ENCODE results near the gene SENP6.
"Not testable (repeated sequence)": the region's sequence is repeated elsewhere in the genome, so short reads cannot be mapped to it uniquely, and the experiment has no call there.

The SENP6 gene

DNA sequence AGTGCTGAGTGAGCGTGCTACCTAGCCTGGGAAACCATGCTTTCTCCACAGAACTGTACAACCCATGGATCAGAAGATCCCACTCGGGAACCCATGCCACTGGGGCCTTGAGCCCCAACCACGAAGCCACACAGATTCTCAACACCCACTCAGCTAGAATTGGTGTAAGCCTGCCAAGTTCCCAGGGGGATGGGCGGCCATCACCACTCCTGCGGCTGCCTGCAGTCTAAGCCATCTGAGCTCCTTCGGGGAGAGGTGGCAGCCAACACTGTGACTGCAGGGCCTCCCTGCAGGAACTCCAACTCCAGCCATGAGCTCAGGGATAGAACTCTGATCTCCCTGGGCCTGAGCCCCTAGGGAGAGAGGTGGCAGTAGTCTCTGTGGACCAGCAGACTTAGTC, 33.6 kb upstream of the SENP6 start:
- no peaks in the 10 kb centered on the region for H3K27me3 ChIP-seq
- DNase-seq: no peak
- TF ChIP-seq, protein P1, sequence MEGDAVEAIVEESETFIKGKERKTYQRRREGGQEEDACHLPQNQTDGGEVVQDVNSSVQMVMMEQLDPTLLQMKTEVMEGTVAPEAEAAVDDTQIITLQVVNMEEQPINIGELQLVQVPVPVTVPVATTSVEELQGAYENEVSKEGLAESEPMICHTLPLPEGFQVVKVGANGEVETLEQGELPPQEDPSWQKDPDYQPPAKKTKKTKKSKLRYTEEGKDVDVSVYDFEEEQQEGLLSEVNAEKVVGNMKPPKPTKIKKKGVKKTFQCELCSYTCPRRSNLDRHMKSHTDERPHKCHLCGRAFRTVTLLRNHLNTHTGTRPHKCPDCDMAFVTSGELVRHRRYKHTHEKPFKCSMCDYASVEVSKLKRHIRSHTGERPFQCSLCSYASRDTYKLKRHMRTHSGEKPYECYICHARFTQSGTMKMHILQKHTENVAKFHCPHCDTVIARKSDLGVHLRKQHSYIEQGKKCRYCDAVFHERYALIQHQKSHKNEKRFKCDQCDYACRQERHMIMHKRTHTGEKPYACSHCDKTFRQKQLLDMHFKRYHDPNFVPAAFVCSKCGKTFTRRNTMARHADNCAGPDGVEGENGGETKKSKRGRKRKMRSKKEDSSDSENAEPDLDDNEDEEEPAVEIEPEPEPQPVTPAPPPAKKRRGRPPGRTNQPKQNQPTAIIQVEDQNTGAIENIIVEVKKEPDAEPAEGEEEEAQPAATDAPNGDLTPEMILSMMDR (IDR thresholded peaks at IDR 0.05; ENCODE audit: low read depth, low read length): no peak
- no peak overlapping the region for H3K4me3 ChIP-seq (ENCODE audit: low read depth, low read length)
- H3K9me3 ChIP-seq: 0 out of 2 replicates have a peak, but pooled peaks cover 3% of the 10 kb centered on the region
- no peaks in the 10 kb centered on the region for H3K4me1 ChIP-seq
- H3K36me3 ChIP-seq: no peaks in the 10 kb centered on the region

DNA sequence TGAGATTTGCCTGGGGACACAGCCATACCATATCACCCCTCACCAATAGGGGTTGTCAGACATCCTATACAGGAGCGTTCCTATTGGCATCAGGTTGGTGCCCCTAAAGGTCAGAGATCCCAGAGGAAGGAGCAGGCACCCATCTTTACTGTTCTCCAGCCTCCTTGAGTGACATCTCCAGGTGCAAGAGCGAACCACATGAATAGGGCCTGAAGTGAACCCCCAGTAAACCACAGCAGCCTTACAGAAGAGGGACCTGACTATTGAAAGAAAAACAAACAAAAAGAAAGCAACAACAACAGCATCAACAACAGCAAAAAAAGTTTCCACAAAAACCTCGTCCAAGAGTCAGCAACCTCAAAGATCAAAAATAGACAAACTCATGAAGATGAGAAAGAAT, 32.7 kb upstream of the SENP6 start:
- TF ChIP-seq, protein P1 (IDR thresholded peaks at IDR 0.05; ENCODE audit: low read depth, low read length): no peak
- no peak overlapping the region for H3K4me3 ChIP-seq (ENCODE audit: low read depth, low read length)
- 0 out of 2 replicates have a peak, but pooled peaks cover 3% of the 10 kb centered on the region for H3K9me3 ChIP-seq
- no peaks in the 10 kb centered on the region for H3K27me3 ChIP-seq
- H3K4me1 ChIP-seq: no peaks in the 10 kb centered on the region
- no peak for DNase-seq
- H3K36me3 ChIP-seq: no peaks in the 10 kb centered on the region

DNA sequence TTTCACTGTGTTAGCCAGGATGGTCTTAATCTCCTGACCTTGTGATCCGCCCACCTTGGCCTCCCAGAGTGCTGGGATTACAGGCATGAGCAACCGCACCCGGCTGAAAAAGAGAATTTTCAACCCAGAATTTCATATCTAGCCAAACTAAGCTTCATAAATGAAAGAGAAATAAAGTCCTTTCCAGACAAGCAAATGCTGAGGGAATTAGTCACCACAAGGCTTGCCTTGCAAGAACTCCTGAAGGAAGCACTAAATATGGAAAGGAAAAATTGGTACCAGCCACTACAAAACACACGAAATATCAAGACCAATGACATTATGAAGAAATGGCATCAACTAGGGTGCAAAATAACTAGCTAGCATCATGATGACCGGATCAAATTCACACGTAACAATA, 31.0 kb upstream of the SENP6 start:
- not testable (repeated sequence) for DNase-seq, H3K36me3 ChIP-seq

DNA sequence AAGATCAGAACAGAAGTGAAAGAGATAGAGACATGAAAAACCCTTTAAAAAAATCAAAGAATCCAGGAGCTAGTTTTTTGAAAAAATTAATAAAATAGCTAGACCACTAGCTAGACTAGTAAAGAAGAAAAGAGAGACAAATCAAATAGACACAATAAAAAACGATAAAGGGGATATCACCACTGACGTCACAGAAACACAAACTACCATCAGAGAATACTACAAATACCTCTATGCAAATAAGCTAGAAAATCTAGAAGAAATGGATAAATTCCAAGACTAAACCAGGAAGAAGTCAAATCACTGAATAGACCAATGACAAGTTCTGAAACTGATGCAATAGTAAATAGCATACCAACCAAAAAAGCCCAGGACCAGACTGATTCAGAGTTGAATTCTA, 29.6 kb upstream of the SENP6 start:
- TF ChIP-seq, protein P1 (IDR thresholded peaks at IDR 0.05; ENCODE audit: low read depth, low read length): no peak
- DNase-seq: no peak
- Histone ChIP-seq H3K4me3 (ENCODE audit: low read depth, low read length) (no peak overlapping the region), H3K27me3 (peaks cover 2% of the 10 kb centered on the region; the same call in 1 of the 2 replicates), H3K36me3 (no peaks in the 10 kb centered on the region), H3K4me1 (no peaks in the 10 kb centered on the region), H3K9me3 (no peaks in the 10 kb centered on the region)

More for the DNA sequence above, 31.0 kb upstream of the SENP6 start:
- not testable (repeated sequence) for H3K9me3 ChIP-seq; H3K4me3 ChIP-seq (ENCODE audit: low read depth, low read length); H3K4me1 ChIP-seq; H3K27me3 ChIP-seq

DNA sequence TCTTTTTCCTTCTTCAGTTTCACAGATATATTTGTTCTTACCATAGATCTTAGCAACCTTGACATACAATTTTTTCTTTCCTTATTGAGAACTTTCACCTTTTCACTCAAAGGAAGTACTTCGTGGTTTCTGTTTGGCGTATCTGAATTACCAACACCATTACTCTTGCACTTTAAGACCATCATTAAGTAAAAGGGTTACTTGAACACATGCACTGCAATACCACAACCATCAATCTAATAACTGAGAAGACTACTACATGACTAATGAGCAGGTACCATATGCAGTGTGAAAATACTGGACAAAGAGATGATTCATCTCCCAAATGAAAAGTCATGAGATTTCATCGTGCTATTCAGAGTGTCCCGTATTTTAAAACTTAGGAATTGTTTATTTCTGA, 21.7 kb upstream of the SENP6 start:
- no peak overlapping the region for H3K4me3 ChIP-seq (ENCODE audit: low read depth, low read length)
- no peaks in the 10 kb centered on the region for H3K9me3 ChIP-seq
- TF ChIP-seq, protein P1 (IDR thresholded peaks at IDR 0.05; ENCODE audit: low read depth, low read length): no peak
- H3K27me3 ChIP-seq: peaks cover 2% of the 10 kb centered on the region; the same call in 1 of the 2 replicates
- no peaks in the 10 kb centered on the region for H3K4me1 ChIP-seq
- no peaks in the 10 kb centered on the region for H3K36me3 ChIP-seq
- DNase-seq: no peak

DNA sequence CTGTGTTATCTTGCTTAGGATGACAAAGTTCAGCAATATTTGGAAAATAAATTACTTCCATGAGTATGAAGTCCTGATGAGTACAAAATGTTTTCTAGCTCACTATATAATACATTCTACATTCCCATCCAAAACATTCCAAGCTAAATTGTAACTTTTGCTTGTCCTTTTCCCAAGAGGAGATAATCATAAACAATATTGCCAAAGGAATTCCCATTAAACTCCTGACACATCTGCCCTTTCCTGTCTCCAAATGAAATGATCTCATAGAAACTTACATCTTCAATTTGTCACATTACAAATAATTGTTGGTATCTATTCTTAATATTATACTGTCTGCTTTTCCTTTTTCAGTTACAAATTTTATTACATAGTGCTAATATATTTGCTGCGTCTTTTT, 20.4 kb upstream of the SENP6 start:
- H3K9me3 ChIP-seq: no peaks in the 10 kb centered on the region
- H3K4me1 ChIP-seq: no peaks in the 10 kb centered on the region
- TF ChIP-seq, protein P1 (IDR thresholded peaks at IDR 0.05; ENCODE audit: low read depth, low read length): no peak
- H3K27me3 ChIP-seq: no peaks in the 10 kb centered on the region
- H3K4me3 ChIP-seq (ENCODE audit: low read depth, low read length): no peak overlapping the region
- DNase-seq: no peak
- no peaks in the 10 kb centered on the region for H3K36me3 ChIP-seq

DNA sequence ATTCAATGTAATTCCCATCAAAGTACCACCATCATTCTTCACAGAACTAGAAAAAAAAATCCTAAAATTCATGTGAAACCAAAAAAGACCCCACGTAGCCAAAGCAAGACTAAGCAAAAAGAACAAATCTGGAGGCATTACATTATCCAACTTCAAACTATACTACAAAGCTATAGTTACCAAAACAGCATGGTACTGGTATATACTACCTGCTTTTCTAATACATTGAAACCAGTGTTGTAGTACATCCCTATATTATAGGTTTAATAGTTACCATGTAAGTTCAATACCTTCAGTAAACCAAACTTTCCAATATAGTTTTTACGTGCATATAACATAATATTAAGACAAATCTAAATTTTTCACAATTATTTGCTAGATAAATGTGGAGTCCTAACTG, 17.1 kb upstream of the SENP6 start:
- H3K27me3 ChIP-seq; H3K4me3 ChIP-seq (ENCODE audit: low read depth, low read length); H3K4me1 ChIP-seq; DNase-seq; H3K9me3 ChIP-seq; H3K36me3 ChIP-seq: not testable (repeated sequence)

Measured in BE2C (cell line).